HUDEP-2 (cell line): Measurements from ENCODE around the gene DDX10.
A peak's percentile ranks its signal among the peaks of the same experiment; 100 is the strongest.

ENCODE experiments used
- DNase-seq, 76 experiments: peaks; one replicate each; lab custom pipeline; 2025; ENCODE audit not compliant: unreplicated experiment in 76 of 76; lab: John Stamatoyannopoulos, UW

The DDX10 gene

DNA sequence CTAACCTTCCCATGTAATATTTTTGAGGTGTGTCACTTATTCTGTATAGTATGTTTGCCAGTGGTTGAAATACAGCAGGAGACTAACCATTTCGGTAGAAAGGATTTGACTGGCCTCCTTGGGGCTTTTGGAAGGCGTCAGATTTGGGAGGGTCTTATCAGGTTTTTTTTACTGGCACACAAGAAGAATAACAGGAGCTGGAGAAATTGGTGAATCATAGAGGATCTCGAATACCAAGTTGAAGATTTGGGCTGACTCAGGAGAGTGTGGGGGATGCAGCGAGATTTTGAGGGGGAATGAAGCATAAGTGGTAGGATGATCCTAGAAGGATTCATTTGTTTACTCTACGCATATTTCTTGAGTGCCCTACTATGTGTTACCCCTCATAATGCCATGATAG lies 200.5 kb downstream of the DDX10 start:
- DNase-seq, result no peak

DNA sequence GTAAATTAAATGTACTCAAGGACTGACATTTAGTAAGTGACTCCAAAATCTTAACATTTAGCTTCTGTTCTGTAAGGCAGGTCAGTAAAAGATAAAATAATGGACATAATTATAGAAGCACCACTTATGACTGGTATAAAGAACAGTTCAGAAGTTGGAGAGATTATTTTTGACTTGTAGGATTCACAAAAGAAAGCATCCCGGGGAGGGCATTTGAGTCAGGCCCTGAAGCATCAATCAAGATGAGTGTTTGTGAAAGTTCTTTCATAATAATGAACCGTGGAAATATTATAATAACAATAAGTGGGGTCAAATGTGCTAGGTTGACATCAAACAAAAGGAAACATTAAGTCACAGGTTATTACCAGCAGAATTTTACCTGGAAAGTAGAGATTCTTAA lies 201.9 kb downstream of the DDX10 start:
- DNase-seq, result no peak

DNA sequence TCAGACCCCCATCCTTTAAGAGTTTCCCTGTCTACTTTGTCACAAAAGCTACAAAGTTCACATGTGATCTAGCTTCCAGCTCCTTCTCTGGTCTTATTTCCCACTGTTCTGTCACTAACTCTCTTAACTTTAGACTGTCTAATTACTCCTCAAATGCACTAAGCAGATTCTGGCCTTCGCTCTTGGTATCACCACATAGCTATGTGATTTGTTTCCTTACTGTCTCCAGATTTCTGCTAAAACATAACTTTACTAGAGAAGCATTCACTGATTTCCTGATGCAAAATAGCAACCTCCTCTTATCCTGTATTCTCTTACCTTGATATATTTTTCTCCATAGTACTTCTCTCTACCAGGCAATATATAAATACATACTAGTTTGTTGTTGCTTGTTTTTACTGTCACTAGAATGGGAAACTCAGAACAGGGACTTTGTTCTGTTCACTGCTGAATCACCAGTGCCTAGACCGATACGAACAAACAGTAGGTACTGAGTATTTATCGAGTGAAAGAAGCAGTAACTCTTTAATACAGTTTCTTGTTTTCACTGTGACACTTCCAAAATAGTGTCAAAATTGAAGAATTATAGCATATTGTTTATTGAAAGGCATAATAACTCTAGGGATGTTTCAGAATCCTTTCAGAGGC lies 205.6 kb downstream of the DDX10 start:
- no peak for DNase-seq

DNA sequence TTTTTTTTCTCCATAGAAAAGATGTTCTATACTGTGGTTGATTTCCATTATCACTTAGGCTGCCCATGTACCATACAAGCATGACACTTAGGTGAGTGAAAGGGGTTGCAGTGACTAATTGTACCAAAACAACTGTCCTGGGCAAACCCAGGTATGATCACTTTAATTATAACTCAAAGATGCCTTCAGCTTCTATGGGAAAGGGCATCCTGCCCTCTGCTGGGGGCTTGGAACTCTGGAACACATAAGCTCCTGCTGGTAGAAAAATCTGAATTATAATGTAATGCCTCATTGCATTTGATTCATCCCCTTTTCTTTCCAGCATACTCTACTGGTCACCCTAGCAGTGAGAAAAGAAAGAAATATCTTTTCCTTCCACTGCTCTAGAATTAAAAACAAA lies 206.3 kb downstream of the DDX10 start:
- peak in 12 of 76 experiments; percentile 0 to 21 (median 8) for DNase-seq

DNA sequence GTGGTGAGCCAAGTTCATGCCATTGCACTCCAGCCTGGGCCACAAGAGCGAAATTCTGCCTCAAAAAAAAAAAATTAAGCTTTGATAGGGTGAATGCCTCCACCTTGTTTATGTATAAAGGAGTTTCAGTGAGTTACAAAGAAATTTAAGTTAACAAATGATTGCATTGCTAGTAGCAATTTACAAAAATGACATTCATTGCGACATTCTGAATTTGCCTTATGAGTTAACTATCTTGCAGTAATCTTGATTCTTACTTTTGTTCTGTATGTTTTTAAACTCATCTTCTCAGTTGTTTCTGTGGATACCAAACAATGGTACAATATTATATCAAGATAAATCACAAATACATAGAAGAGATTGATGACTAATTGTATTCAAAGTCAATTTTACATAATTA lies 207.0 kb downstream of the DDX10 start:
- DNase-seq, result no peak

DNA sequence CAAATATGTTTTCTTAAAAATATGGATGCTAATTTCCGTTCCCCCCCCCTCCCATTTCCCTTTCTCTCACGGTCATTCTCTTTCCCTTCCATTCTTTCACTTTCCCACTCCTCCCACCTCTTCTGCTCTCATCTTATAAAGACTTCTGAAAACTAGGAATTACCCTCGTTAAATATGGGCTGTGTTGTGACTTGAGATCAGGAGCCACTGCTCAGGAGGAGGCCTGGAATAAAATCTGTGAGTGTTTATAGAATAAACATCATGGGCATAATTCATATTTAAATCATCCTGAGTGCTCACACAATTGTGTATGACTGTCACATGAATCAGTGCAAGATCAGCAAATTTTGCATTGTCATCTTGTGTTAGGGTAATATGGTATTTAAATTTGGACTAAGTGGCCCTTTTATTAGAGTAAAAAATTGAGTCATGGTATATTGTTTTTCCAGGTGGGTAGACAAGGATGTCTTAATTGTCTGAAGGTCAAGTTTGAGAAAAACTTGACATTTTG lies 208.0 kb downstream of the DDX10 start:
- DNase-seq, result no peak

DNA sequence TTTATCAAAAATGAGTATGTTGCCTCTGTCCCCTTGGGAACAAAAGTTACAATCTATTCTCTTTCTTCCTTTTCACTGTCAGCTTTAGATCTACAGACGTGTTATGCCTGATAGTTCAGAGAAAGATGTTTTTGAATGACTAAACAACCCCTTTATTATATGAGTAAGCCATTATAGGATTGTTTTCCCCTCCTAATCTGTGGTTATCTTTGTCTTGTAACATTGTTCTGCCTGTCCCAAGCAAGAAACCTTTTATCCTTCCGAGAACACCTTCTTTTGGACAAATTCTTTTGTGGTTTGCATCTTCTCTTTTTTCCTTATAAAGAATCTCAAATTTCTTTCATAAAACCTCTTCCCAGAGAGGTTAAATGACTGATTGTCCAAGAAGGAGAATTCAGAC lies 208.4 kb downstream of the DDX10 start:
- DNase-seq, result no peak

DNA sequence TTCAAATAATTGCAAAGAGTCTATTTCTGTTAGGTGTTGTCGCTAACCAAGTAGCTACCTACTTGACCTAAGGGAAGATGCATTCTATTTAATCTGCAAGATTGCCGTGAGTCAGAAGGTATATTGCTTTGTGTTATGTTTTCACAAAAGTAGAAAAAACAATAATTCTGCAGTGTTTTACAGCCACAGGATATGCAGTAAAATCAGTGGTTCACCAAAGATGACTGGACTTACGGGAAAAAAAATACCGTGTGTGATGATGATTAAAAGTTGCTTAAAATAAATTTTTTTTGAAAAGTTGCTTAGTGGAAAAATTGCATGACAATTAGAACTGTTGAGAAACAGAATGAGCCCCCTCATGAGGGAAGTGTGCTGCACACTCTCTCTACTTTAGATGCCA lies 209.1 kb downstream of the DDX10 start:
- DNase-seq, result no peak

DNA sequence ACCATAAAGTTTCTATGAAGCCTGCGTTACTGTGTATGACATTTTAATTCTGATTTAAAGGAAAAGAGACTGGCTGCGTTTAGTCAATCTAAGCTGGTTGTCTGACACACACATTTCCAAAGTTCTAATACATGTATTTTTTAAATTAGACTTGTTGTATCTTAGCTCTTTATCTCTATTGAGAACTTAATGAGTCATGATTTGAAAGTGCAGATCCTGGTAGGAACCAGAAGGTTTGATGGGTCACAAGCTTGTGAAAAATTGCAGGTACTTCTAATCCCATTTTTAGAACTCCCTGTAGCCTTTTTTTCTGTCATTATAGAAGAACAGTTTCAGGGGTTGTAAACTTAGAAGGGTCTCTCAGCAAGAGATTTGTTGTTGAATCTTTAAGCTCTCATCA lies 210.3 kb downstream of the DDX10 start:
- DNase-seq, result no peak

DNA sequence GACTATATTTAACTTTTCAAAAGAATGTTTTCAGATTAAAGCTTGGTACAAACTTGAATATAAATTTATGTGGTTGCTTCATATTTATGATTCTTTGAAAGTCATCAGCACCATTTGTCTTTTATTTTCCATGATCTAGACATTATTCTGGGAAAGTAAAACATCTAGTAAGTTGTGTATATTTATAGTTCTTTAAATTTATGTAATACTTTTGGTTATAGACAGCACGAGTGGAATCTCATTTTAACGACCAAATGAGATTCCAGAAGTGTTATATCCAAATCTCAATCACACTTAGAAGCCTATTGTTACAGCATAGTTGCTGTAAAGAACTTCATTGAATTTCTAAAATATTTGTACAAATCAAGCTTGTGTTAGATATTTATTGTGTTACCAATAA lies 212.3 kb downstream of the DDX10 start:
- no peak for DNase-seq

DNA sequence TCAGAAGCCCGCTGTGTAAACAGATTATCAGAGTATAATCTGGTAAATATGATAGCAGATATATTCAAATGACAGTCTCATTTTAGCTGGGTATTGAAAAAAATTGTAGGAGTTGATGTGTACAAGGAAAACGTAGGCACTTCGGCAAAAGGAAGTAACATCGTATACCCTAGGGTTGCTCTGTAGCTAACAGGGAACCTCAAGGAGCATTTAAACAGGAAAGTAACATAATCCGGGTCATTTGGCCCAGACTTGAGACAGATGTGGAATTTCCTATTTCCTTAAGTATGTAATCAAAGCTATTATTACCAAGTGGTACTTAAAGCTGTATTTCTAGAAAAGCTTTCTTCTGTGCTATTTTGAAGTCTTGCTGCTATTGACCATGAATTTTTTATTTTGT lies 215.6 kb downstream of the DDX10 start:
- DNase-seq, result no peak

DNA sequence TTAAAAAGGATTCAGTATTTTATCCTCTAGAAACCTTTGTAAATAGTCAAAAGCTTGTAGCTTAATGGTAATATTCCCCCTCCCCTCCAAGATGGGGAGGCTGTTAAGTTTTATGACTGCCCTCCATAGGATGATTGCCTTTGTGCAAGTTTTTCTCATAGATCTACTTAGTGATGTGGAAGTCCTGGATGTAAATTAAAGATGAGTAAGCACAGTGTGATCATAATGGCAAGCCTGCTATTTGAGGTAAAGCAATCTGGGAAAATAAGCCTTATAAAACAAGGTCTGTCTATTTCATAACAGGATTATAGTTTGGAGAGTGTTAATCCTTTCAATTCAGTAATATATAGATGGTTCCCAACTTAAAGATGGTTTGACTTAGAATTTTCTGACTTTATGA lies 216.3 kb downstream of the DDX10 start:
- DNase-seq, result no peak

DNA sequence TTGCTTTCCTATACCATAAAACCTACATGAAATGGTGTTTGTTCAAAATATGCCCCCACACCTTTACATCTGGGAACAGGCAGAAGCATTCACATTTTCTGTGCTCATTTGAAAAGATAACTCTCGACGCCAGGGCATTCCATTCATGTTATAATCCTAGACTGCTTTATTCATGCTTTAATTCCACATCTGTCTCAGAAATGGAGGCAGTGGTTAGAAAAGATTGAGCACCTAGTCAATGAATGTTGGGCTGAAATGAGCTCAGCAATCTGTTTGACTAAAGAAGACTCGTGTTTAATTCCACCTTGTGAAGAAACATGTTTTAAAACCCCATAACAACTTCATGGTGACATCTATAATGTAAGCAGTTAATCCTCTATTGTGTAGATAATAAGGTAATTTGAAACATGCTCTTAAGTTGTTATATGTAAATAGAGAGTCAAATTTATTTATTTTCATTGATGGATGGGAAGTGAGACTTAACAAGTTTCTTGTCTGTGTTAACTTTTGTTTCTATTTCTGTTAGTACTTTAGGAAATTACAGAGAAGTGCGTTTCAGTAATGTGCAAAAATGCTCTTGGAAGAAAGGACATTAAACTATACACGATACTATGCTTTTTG lies 217.5 kb downstream of the DDX10 start:
- DNase-seq, result no peak

DNA sequence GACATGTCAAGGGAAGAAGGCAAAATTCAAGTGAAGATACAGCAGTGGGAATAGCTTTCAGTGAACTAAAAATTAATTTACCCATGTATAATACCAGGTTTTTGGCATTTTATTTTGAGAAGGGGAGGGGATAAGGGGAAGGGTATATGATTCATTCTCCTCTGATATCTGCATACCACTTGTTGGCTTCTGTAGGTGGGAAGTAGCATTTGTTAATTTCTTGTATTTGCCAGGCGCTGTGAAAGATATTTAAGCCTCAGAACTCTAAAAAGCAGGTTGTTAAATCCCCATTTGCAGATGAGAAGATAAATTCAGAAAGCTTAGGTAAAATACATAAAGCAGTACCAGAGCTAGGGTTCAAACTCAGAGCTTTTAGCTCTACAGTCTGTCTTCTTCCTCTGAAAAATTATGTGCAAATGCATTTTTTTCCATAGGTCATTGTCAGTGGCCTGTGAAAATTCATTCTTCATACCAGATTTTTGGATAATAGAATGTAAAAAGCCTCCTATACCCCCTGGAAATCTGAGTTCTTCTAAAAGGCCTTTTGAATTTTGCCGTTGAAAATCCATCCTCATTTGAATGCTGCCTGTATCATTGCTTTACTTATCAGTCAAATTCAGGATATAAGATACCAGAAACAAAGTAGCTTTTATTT lies 221.3 kb downstream of the DDX10 start:
- no peak for DNase-seq

DNA sequence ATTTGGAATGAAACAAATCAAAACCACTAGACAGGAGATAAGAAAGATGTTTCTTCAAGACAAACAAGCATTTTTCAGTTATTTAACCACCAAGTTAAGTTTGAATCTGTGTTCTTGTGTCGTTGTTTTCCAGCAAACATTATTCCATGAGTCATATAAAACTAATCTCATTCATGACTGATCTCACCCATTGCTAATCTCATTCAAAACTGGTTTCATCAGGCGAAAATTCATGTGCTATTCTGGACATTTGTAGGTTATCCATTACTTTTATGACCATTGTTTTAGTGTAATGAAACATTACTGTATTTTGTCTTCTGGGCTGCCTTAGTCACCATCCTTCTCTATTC lies 221.8 kb downstream of the DDX10 start:
- DNase-seq, result no peak

DNA sequence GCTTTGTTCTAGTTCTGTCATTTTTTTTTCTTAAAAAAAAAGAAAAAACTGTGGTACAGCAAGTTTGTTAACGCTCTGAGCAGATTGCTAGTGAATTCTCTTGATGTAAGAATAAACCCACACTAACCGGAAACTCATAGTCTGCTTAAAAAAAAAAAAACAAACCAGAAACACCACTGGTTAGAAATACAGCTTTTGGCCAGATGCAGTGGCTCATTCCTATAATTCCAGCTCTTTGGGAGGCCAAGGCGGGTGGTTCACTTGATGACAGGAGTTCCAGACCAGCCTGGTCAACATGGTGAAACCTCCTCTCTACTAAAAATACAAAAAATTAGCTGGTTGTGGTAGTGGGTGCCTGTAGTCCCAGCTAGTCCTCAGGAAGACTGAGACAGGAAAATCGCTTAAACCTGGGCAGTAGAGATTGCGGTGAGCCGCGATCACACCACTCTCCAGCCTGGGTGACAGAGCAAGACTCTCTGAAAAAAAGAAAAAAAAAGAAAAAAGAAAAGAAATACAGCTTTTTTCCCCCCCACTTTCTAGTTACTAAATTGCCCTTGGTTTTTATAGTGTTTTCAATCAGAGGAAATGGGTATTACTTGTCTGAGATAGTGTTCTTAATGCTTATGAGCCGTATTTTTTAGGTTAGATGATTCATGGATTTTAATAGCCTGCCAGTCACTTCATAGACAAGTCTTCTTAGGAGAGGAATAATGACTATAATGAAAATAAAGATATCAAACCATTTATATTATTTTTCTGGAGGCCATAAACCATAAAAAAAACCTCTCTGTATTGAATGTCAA lies 222.8 kb downstream of the DDX10 start:
- DNase-seq, result no peak

DNA sequence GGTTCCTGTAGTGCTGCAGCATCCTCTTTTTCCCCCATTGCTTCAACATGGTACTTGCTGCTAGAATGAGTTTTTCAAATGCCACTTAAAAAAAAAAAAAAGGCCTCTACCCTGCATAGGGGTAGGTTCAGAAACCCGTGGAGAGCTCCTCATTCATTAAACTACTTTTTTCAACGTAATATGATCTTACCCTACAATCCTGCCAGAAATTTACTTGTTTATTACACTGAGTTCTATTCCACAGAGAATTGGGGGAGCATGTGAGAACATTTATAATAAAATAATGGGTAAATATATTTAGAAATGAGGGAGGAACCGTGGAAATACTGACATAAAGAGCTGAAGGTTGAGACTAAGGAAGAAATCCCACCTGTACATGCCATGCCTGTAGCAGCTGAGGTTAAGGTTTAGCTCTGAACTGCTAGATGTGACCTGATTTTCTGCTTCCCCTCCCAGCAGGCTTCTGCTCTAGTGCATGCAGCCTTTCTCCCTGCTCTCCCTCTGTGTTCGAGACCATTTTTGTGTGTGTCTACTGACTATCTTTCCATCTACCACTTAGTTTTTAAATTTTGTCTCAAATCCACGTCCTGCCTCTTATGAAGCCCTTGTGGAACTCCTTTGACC lies 225.7 kb downstream of the DDX10 start:
- no peak for DNase-seq

DNA sequence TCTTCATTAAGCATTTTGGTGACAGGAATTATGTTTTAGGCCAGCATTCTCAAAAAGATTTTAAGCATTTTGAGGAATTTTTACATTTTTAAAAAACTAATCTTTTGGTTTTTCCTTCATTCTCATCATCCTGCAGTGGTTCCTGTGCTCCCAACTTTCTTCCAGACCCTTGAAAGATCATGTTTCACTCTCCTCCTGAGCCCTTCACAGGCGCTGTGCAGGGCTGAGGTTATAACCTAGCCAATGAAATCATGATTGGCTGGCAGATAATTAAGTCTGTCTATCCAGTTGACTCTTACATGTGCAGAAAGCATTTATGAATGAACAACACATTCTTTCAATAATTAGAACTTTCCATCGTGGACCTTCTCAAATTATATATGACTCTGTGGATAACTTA lies 226.3 kb downstream of the DDX10 start:
- DNase-seq, result no peak

DNA sequence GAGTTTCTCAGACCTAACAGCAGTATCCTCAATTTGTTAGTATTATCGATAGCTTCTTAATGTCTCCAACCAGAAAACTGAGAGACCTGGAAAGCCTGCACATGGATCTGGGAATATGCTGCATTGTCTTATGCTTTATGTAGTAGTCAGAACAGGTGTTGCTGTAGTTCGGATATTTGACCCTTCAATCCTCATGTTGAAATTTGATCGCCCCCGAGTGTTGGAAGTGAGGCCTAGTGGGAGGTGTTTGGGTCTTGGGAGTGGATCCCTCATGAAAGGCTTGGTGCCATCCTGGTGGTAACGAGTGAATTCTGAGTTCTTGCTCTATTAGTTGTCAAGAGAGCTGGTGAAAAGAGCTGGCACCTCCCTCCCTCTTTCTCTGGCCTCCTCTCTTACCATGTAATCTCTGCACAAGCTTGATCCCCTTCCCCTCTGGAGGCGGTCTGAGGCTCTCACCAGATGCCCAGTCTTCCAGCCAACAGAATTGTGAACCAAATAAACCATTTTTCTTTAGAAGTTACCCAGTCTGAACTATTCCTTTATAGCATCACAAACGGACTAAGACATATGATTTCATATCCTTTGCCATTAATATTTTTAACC lies 227.1 kb downstream of the DDX10 start:
- DNase-seq, result no peak
